Epithelial cell of proximal tubule (primary cell): ENCODE measurements around the gene TMEM26. TPM values are rescaled to one million over a fixed set of nuclear protein-coding genes. Genes with fewer than 3 reads are reported as not detected.

ENCODE experiments used
- DNase-seq: peaks from one replicate; pipeline ENCODE4 v3.0.0-alpha.2; 2011; ENCODE audit warnings: low read depth
- H3K4me3 ChIP-seq: 2 replicates; pipeline ENCODE4 v1.5.1; 2011; ENCODE audit warnings: low read depth, mild to moderate bottlenecking, low read length
- total RNA-seq: library from RNA; depleted of rRNA; stranded (reverse); fragments of >200 nt; gene quantifications from 2 replicates; pipeline ENCODE4 v1.2.3, GENCODE V29; 2015
- TF ChIP-seq, protein P1 (sequence below): conservative IDR thresholded peaks from 2 replicates; pipeline ENCODE4 v1.5.1; 2012; ENCODE audit warnings: low read depth, mild to moderate bottlenecking, low read length

The TMEM26 gene
- total RNA-seq, 1 donor from 2014 or later = 0.23 TPM

DNA sequence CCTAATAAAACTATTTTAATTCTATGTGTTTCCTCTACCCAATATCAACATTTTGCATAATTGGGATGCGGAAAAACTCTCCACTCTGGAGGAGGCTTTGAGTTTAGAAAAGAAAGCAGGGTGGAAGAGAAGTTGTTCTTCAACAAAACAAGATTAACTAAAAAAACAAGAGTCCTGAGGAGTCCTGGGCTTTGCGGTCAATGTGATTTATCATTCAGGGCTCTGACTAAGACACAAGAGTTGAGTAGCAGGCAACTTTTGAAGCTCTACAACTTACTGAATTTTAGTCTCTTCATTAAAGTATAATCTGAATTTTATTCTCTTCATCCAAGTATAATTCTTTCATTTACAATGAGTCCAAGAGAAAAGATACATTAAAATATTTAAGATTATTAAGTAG lies 18.3 kb upstream of the TMEM26 start:
- H3K4me3 ChIP-seq = no peak overlapping the region
- TF ChIP-seq, protein P1, sequence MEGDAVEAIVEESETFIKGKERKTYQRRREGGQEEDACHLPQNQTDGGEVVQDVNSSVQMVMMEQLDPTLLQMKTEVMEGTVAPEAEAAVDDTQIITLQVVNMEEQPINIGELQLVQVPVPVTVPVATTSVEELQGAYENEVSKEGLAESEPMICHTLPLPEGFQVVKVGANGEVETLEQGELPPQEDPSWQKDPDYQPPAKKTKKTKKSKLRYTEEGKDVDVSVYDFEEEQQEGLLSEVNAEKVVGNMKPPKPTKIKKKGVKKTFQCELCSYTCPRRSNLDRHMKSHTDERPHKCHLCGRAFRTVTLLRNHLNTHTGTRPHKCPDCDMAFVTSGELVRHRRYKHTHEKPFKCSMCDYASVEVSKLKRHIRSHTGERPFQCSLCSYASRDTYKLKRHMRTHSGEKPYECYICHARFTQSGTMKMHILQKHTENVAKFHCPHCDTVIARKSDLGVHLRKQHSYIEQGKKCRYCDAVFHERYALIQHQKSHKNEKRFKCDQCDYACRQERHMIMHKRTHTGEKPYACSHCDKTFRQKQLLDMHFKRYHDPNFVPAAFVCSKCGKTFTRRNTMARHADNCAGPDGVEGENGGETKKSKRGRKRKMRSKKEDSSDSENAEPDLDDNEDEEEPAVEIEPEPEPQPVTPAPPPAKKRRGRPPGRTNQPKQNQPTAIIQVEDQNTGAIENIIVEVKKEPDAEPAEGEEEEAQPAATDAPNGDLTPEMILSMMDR = no peak
- no peak for DNase-seq

DNA sequence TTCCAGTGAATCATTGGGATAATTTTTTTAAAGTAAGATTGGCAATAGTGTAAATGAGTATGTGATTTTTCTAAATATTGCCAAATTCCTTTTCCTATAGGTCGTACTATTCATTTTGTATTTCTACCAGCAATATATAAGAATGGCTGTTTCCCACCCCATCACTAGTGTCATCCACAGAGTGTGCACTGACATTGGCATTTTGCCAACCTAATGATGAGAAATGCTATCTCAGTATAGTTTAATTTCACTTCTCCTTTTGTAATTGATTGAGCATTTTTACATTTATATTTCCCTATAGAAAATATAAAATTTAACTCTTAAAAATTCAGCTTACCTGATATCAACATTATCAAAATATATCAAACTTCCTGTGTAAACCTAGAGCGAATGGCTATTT lies 17.6 kb upstream of the TMEM26 start:
- no peak overlapping the region for H3K4me3 ChIP-seq
- TF ChIP-seq, protein P1 = no peak
- no peak for DNase-seq

DNA sequence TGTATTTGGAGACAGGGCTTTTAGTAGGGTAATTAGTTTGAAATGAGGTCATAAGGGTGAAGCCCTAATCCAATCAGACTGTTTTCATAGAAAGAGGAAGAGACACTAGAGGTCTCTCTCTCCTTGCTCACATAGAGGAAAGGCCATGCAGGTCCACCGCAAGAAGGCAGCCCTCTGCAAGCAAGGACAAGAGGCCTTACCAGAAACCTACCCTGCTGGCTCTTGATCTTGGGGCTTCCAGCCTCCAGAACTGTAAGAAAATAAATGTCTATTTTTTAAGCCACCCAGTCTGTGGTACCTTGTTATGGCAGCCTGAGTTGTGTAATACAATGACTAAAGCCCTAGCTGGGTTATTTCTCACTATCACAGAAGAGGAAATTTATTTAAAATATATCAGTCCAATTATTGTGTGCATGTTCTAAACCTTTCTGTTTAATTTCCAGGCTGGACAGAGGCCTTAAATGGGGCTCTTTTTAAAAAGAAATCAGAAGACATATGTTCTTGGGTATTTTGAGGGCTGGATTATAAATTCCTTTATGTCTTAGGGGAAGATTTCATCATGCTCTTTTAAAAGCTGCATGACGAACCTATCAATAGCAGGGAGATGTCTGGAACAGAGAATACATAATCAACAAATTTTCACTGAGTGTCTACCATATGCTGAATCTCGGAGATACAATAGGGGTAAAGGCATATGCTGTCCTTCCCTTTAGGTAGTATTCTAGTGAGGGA lies 12.9 kb upstream of the TMEM26 start:
- no peak overlapping the region for H3K4me3 ChIP-seq
- DNase-seq = no peak
- TF ChIP-seq, protein P1 = peak; percentile 16

DNA sequence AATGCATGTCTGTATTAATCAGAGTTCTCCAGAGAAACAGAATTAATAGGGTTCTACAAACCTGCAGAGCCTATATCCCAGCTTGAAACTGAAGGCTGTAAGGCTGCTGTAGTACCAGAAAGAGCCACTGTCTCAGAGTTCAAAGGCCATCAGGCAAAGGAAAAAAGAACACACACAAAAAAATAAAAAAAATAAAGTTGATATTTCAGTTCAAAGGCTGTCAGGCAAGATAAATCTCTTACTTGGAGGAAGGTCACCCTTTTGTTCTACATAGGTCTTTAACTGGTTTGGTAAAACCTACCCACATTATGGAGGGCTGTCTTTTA lies 12.0 kb upstream of the TMEM26 start:
- no peak for DNase-seq
- TF ChIP-seq, protein P1 = peak; percentile 11
- H3K4me3 ChIP-seq = no peak overlapping the region

DNA sequence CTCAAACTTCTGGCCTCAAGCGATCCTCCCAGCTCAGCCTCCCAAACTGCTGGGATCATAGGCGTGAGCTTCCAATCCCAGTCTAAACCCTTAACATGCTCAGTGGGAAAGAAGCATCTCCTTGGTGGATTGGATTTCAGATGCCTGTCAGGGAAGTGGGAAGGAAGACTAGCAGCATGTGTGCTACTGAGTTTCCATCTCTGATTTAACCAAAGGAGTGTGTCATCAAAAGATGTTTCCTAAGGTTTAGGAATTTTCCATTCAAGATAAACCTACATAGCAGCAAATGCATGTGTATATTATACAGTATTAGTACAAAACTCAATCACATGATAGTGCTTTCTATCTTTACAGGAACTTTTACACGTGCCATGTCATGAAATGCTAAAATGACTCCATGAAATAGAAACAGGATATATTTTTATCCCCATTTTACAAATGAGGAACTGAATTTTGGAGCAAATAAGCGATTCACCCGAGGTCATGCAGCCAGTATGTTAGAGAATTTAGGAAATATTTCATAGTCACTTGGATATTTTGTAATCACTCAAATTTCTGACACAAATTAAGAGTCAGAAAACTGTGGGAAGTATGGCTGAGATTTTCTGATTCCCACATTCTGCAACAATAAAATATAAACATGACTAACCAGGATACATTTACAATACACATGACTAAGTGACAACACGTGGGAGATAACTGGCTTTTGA lies 11.4 kb upstream of the TMEM26 start:
- no peak for DNase-seq
- H3K4me3 ChIP-seq = no peak overlapping the region
- TF ChIP-seq, protein P1 = no peak

DNA sequence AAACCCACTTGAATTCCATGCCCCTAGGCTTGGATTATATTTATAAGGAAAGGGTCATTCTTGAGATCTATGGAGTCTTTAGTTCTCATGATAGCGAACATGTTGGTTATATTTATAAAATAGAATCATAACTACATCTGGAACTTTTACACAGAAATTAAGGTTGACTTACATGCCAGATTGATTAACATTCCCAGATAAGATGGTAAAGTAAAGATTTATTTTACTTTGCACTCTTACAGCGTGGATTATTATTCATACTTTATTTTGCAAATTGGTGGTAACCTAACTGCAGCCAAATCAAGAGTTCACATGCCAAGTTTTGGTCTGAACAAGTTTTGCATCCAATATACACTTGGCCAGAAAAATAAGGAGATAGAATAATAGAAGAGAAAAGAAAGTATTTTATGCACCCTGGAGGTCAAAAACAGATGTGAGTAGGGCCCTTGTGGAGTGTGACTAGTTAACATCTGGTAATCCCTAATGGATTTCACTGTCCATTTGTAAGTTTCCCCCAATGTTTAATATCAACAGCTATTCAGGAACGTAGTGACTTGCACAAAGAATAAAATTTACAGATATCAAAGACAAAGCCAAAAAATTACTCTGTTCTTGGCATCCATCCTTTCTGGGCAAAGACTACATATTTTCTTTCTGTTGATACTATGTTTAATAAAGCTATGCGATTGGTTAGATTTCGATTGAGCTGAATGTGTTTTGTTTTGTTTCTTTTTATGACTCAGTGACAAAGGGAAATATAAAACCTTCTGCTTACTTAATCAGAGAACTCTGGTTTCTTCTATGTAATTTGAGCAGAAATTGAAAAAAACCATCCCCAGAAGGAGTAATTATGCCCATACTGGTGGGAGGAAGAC lies 10.1 kb upstream of the TMEM26 start:
- no peak overlapping the region for H3K4me3 ChIP-seq
- TF ChIP-seq, protein P1 = no peak
- no peak for DNase-seq
